Activated naive CD8-positive, alpha-beta T cell (primary cell): Measurements from ENCODE around the gene MARCHF3.
A peak's percentile ranks its signal among the peaks of the same experiment; 100 is the strongest.

Source experiments
- H3K27ac Mint-ChIP-seq: one replicate; pipeline ENCODE4 v1.8.0; 2021; ENCODE audit warnings: mixed read lengths
- H3K27me3 Mint-ChIP-seq: one replicate; pipeline ENCODE4 v1.8.0; 2021; ENCODE audit warnings: mixed read lengths
- H3K36me3 Mint-ChIP-seq: one replicate; pipeline ENCODE4 v1.8.0; 2021; ENCODE audit warnings: mixed read lengths
- H3K4me1 Mint-ChIP-seq: one replicate; pipeline ENCODE4 v1.8.0; 2021; ENCODE audit warnings: low read depth, mixed read lengths
- H3K4me3 Mint-ChIP-seq: one replicate; pipeline ENCODE4 v1.8.0; 2021; ENCODE audit warnings: mild to moderate bottlenecking, mixed read lengths
- H3K9me3 Mint-ChIP-seq: one replicate; pipeline ENCODE4 v1.8.0; 2021; ENCODE audit warnings: low read depth, mixed read lengths

Gene MARCHF3

DNA sequence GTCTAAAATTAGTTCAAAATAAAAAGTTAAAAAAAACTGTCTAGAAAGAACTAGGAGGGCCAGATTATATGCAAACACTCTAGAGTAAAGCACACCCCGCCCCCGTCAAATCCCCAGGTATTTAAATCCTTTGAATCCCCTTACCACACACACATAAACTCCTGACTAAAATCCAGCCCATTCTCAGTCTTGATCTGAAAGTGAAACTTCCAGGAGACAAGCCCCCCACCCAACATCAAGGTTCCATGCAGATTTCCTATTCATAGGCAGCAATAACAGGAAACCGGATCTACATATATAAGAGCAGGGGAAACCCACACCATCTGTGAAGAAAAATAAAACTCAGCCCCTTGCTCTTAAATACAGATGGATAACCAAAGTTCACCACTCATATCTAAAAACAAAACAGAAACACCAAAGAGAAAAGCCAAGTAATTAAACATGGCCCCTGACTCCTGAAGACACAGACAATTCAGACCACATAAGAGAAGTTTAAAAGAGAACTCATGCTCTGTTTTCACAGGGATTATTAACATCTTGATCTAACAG lies 42.3 kb downstream of the MARCHF3 start:
- Mint-ChIP-seq H3K36me3 (peaks cover 3% of the 10 kb centered on the region), H3K27me3 (no peaks in the 10 kb centered on the region), H3K4me1 (peaks cover 60% of the 10 kb centered on the region), H3K4me3 (peak overlapping the region; percentile 80), H3K9me3 (no peaks in the 10 kb centered on the region), H3K27ac (peak overlapping the region; percentile 90)

- Mint-ChIP-seq H3K27ac (peak overlapping the region; percentile 90), H3K36me3 (peaks cover 2% of the 10 kb centered on the region), H3K4me1 (peaks cover 64% of the 10 kb centered on the region), H3K27me3 (no peaks in the 10 kb centered on the region), H3K9me3 (no peaks in the 10 kb centered on the region), H3K4me3 (peak overlapping the region; percentile 80)
Observed at GRCh38 chr5:126987271-126987899, 43.0 kb downstream of the MARCHF3 start.

- Mint-ChIP-seq H3K36me3 (no peaks in the 10 kb centered on the region), H3K4me1 (peaks cover 54% of the 10 kb centered on the region), H3K4me3 (no peak overlapping the region), H3K27ac (peak overlapping the region; percentile 35), H3K9me3 (no peaks in the 10 kb centered on the region), H3K27me3 (no peaks in the 10 kb centered on the region)
Observed at GRCh38 chr5:126984632-126985031, 45.7 kb downstream of the MARCHF3 start.

- Mint-ChIP-seq H3K9me3 (no peaks in the 10 kb centered on the region), H3K4me3 (no peak overlapping the region), H3K4me1 (peaks cover 48% of the 10 kb centered on the region), H3K27me3 (no peaks in the 10 kb centered on the region), H3K36me3 (no peaks in the 10 kb centered on the region), H3K27ac (no peak overlapping the region)
Observed at GRCh38 chr5:126983874-126984266, 46.5 kb downstream of the MARCHF3 start.

- Mint-ChIP-seq H3K36me3 (no peaks in the 10 kb centered on the region), H3K27ac (peak overlapping the region; percentile 59), H3K27me3 (no peaks in the 10 kb centered on the region), H3K4me1 (peaks cover 41% of the 10 kb centered on the region), H3K9me3 (no peaks in the 10 kb centered on the region), H3K4me3 (no peak overlapping the region)
Observed at GRCh38 chr5:126982926-126983873, 47.2 kb downstream of the MARCHF3 start.

- H3K27me3 Mint-ChIP-seq: no peaks in the 10 kb centered on the region
- no peaks in the 10 kb centered on the region for H3K36me3 Mint-ChIP-seq
- peaks cover 31% of the 10 kb centered on the region for H3K4me1 Mint-ChIP-seq
- no peaks in the 10 kb centered on the region for H3K9me3 Mint-ChIP-seq
- H3K27ac Mint-ChIP-seq: no peak overlapping the region
- H3K4me3 Mint-ChIP-seq: no peak overlapping the region
Observed at GRCh38 chr5:126982202-126982601, 48.2 kb downstream of the MARCHF3 start.

DNA sequence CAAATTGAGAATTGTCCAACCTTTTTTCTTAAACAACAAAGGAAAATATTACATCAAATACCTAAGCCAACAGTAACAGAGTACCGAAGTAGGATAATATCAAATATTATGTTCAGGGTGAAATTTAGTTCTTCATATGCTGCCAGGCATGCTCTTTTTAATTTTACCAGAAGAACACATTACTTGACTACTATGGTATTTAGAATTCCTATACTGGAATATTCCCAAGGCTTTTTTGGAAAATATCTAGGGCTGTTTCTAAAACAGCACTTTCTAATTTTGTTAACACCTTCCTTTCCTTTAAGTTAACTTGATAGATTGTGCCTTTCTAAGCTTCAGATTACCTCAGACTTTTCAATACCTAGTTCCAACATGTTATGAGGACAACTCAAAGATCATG lies 48.7 kb downstream of the MARCHF3 start:
- Mint-ChIP-seq H3K27me3 (no peaks in the 10 kb centered on the region), H3K27ac (no peak overlapping the region), H3K36me3 (no peaks in the 10 kb centered on the region), H3K4me1 (peaks cover 26% of the 10 kb centered on the region), H3K9me3 (no peaks in the 10 kb centered on the region), H3K4me3 (no peak overlapping the region)

- no peak overlapping the region for H3K4me3 Mint-ChIP-seq
- no peaks in the 10 kb centered on the region for H3K36me3 Mint-ChIP-seq
- H3K4me1 Mint-ChIP-seq: peaks cover 25% of the 10 kb centered on the region
- H3K9me3 Mint-ChIP-seq: no peaks in the 10 kb centered on the region
- H3K27ac Mint-ChIP-seq: no peak overlapping the region
- H3K27me3 Mint-ChIP-seq: no peaks in the 10 kb centered on the region
Observed at GRCh38 chr5:126981222-126981621, 49.1 kb downstream of the MARCHF3 start.

DNA sequence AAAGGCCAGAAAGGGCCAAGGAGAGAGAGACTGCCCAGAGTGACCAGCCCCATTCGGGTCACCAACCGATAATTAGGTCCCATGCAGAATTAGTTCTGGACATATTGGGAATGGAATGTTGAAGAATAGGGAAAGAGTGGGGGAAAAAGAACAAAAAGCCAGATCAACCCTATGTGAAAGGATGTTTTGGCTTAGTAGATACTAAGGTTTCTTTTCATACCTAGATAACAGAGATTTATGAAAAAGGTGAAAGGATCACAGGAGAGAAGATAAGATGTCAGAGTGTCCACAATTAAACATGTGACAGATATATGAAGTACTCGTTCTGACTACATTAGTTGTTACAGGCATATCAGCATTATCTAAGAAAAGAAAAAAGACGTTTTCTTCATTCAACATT lies 52.1 kb downstream of the MARCHF3 start:
- peaks cover 21% of the 10 kb centered on the region for H3K4me1 Mint-ChIP-seq
- no peak overlapping the region for H3K27ac Mint-ChIP-seq
- no peaks in the 10 kb centered on the region for H3K27me3 Mint-ChIP-seq
- H3K9me3 Mint-ChIP-seq: no peaks in the 10 kb centered on the region
- no peak overlapping the region for H3K4me3 Mint-ChIP-seq
- no peaks in the 10 kb centered on the region for H3K36me3 Mint-ChIP-seq

GRCh38 chr5:126976520-126977172 lies 53.7 kb downstream of the MARCHF3 start:
- Mint-ChIP-seq H3K9me3 (no peaks in the 10 kb centered on the region), H3K27me3 (no peaks in the 10 kb centered on the region), H3K36me3 (no peaks in the 10 kb centered on the region), H3K27ac (peak overlapping the region; percentile 5), H3K4me1 (peaks cover 30% of the 10 kb centered on the region), H3K4me3 (no peak overlapping the region)

DNA sequence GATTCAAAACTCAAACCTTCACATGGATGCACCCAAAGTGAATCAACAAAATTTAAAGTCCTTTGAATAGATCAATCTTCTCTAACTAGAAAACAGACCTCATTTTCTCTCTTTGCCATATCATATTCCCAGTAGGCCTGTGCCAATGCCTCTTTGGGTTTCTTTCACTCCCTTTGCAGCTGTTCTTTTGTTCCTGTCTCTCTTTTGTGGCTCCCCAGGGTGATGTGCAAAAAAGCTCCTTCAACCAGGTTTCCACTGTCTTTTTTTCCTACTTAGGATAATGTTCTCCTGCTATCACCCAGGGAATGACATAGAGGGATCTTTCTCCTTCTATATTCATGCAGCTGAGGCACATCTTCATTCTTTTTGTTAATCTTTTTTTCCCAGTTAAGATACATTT lies 54.6 kb downstream of the MARCHF3 start:
- H3K4me3 Mint-ChIP-seq: no peak overlapping the region
- H3K4me1 Mint-ChIP-seq: peaks cover 35% of the 10 kb centered on the region
- no peaks in the 10 kb centered on the region for H3K36me3 Mint-ChIP-seq
- no peak overlapping the region for H3K27ac Mint-ChIP-seq
- no peaks in the 10 kb centered on the region for H3K9me3 Mint-ChIP-seq
- no peaks in the 10 kb centered on the region for H3K27me3 Mint-ChIP-seq

- Mint-ChIP-seq H3K4me1 (peaks cover 37% of the 10 kb centered on the region), H3K4me3 (peak overlapping the region; percentile 81), H3K27ac (peak overlapping the region; percentile 95), H3K36me3 (peaks cover 2% of the 10 kb centered on the region), H3K27me3 (no peaks in the 10 kb centered on the region), H3K9me3 (no peaks in the 10 kb centered on the region)
Observed at GRCh38 chr5:126973193-126973592, 57.2 kb downstream of the MARCHF3 start.

DNA sequence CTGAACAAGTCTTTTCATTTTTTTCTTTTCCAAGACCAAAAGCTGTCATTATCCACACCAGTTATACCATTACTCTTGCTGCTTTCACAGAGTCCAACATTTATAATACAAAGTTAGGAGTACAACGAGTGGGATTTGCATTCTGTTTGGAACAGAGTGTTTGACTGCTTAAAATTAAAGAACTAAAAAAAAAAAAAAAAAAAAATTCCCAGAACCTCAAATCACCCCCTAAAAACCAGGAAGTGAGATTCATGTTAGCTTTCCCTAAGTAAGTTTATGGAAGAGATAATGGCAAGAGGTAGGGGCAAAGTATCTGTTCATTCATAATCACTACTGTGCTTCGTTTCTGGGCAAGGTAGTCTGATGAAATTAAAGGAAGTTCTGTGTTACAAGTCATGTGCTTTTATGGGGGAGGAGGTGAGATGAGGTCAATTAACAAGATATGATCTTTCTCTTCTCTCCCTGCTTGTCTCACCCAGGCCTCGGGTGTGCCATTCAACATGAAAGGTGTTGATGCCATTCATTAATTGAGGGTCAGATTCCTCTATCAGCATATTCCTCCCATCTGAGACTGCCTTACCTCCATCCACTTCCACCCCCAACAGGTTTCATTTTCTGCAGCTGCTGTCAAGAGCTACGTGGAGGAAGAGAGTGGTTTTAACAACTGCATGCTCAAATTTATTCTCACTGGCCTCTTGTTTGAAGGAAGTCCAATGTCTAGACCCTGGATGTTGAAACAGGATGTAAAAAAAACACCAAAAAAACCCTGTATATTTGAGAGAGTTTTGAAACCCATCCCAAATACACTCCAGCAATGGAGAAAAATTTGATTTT lies 58.1 kb downstream of the MARCHF3 start:
- Mint-ChIP-seq H3K36me3 (peaks cover 2% of the 10 kb centered on the region), H3K27ac (peak overlapping the region; percentile 95), H3K4me1 (peaks cover 37% of the 10 kb centered on the region), H3K9me3 (no peaks in the 10 kb centered on the region), H3K27me3 (no peaks in the 10 kb centered on the region), H3K4me3 (peak overlapping the region; percentile 81)

- H3K9me3 Mint-ChIP-seq: no peaks in the 10 kb centered on the region
- no peak overlapping the region for H3K4me3 Mint-ChIP-seq
- no peaks in the 10 kb centered on the region for H3K27me3 Mint-ChIP-seq
- peaks cover 37% of the 10 kb centered on the region for H3K4me1 Mint-ChIP-seq
- H3K27ac Mint-ChIP-seq: peak overlapping the region; percentile 95
- H3K36me3 Mint-ChIP-seq: peaks cover 2% of the 10 kb centered on the region
Observed at GRCh38 chr5:126971455-126972031, 58.8 kb downstream of the MARCHF3 start.
